Endothelial cell of umbilical vein (primary cell): ENCODE results near the gene TMEM250. TPM values are rescaled to one million over a fixed set of nuclear protein-coding genes. Genes with fewer than 3 reads are reported as not detected.

ENCODE experiments used
- BruUV-seq: library from RNA; stranded (reverse); fragments of 400-500 nt; replicated peaks from 2 replicates; lab custom pipeline; 2021; lab: Mats Ljungman, UMichigan
- CTCF ChIA-PET: fragments of 300-600, 350-600 bp; sonication (Branson Sonifier 250); formaldehyde crosslinking; loops from one replicate; lab custom pipeline; 2021; ENCODE audit warnings: antibody characterized with exemption, inconsistent platforms; lab: Charles Lee
- POLR2A ChIA-PET: fragments of 300-600, 350-600 bp; sonication (Branson Sonifier 250); formaldehyde crosslinking; loops from one replicate; lab custom pipeline; 2021; ENCODE audit warnings: antibody characterized with exemption, inconsistent platforms; lab: Charles Lee
- DNase-seq: peaks from one replicate; pipeline ENCODE4 v3.0.0-alpha.2; 2011; ENCODE audit warnings: low read depth, low spot score
- FAIRE-seq: peaks from 2 replicates; lab custom pipeline; 2011; peaks lifted over from hg19 to GRCh38; lab: Jason Lieb, UNC
- H2AFZ ChIP-seq: 2 replicates; pipeline ENCODE4 v1.6.0; 2012; ENCODE audit warnings: low read depth, low read length, control low read depth, inconsistent platforms
- H3K27ac ChIP-seq: 2 replicates; pipeline ENCODE4 v1.5.1; 2011; ENCODE audit warnings: low read depth, mild to moderate bottlenecking, control low read depth, low read length, moderate library complexity; ENCODE audit not compliant: insufficient read depth
- H3K27me3 ChIP-seq, 2 experiments: 2 replicates each; pipeline versions ENCODE4 v1.6.0 to v1.6.1; 2011; ENCODE audit warnings: low read length in 2 of 2, mixed read lengths in 1 of 2; ENCODE audit not compliant: control insufficient read depth in 2 of 2, insufficient read depth in 2 of 2
- H3K36me3 ChIP-seq, 2 experiments: 2 replicates in 1 of 2; 3 replicates in 1 of 2; pipeline ENCODE4 v1.5.1; 2011; ENCODE audit warnings: low read length in 2 of 2, mild to moderate bottlenecking in 1 of 2, moderate library complexity in 1 of 2; ENCODE audit not compliant: control insufficient read depth in 2 of 2, insufficient read depth in 2 of 2; ENCODE audit errors: extremely low read depth in 1 of 2
- H3K4me1 ChIP-seq: 3 replicates; pipeline ENCODE4 v1.5.1; 2011; ENCODE audit warnings: mild to moderate bottlenecking, low read length; ENCODE audit not compliant: control insufficient read depth, insufficient read depth; ENCODE audit errors: extremely low read depth
- H3K4me2 ChIP-seq: 2 replicates; pipeline ENCODE4 v1.6.1; 2011; ENCODE audit warnings: low read length, control low read depth, mixed read lengths; ENCODE audit not compliant: insufficient read depth
- H3K4me3 ChIP-seq, 3 experiments: fragments of 200-600 bp in 1 of 3; sonication (generic), shearing (Covaris generic) in 1 of 3; replicated peaks in 1 of 3; 2 replicates each; pipeline ENCODE4 v1.5.1; 2011 to 2016; ENCODE audit warnings: control low read depth in 3 of 3, low read length in 3 of 3, mild to moderate bottlenecking in 2 of 3, inconsistent platforms in 1 of 3, low read depth in 1 of 3, moderate library complexity in 1 of 3; ENCODE audit not compliant: insufficient read depth in 1 of 3
- H3K79me2 ChIP-seq: 2 replicates; pipeline ENCODE4 v1.6.0; 2012; ENCODE audit warnings: low read length, inconsistent platforms; ENCODE audit not compliant: control insufficient read depth, insufficient read depth
- H3K9ac ChIP-seq: replicated peaks from 2 replicates; pipeline ENCODE3; 2011; ENCODE audit warnings: low read length, control low read depth; ENCODE audit not compliant: insufficient read depth; ENCODE audit errors: extremely low read depth
- H3K9me1 ChIP-seq: replicated peaks from 3 replicates; pipeline ENCODE4 v1.6.0; 2011; ENCODE audit warnings: mild to moderate bottlenecking, low read length; ENCODE audit not compliant: control insufficient read depth, insufficient read depth; ENCODE audit errors: extremely low read depth
- H3K9me3 ChIP-seq: replicated peaks from 2 replicates; pipeline ENCODE4 v1.5.1; 2012; ENCODE audit warnings: low read length, inconsistent platforms; ENCODE audit not compliant: control insufficient read depth, insufficient read depth
- H4K20me1 ChIP-seq: replicated peaks from 2 replicates; pipeline ENCODE3; 2011; ENCODE audit warnings: mild to moderate bottlenecking, low read length; ENCODE audit not compliant: control insufficient read depth, insufficient read depth; ENCODE audit errors: extremely low read depth
- EZH2 ChIP-seq: IDR thresholded peaks from 2 replicates; pipeline ENCODE4 v1.6.1; 2012; ENCODE audit warnings: borderline replicate concordance, low read depth, mild to moderate bottlenecking, moderate library complexity, low read length, inconsistent platforms; ENCODE audit not compliant: severe bottlenecking
- FOS ChIP-seq: IDR thresholded peaks from 2 replicates; pipeline ENCODE4 v1.6.1; 2011; ENCODE audit warnings: mild to moderate bottlenecking, low read length, moderate library complexity, borderline replicate concordance; ENCODE audit not compliant: insufficient read depth
- GATA2 ChIP-seq: IDR thresholded peaks from 2 replicates; pipeline ENCODE4 v1.7.0; 2011; ENCODE audit warnings: low read depth, mild to moderate bottlenecking, moderate library complexity, mixed read lengths, low read length; ENCODE audit not compliant: insufficient read length, insufficient read depth
- JUN ChIP-seq: IDR thresholded peaks from 2 replicates; pipeline ENCODE4 v1.6.1; 2011; ENCODE audit warnings: borderline replicate concordance, low read depth; ENCODE audit not compliant: insufficient read length, insufficient read depth
- MYC ChIP-seq: IDR thresholded peaks from one replicate; pipeline ENCODE4 v1.6.1; 2011; ENCODE audit warnings: mild to moderate bottlenecking, low read depth, low read length
- POLR2A ChIP-seq: IDR thresholded peaks from 2 replicates; pipeline ENCODE4 v1.6.1; 2012; ENCODE audit warnings: low read depth, mild to moderate bottlenecking, control low read depth, low read length
- POLR2AphosphoS5 ChIP-seq: IDR thresholded peaks from 2 replicates; pipeline ENCODE4 v1.6.1; 2012; ENCODE audit warnings: low read depth, mild to moderate bottlenecking, control low read depth, low read length, moderate library complexity; ENCODE audit not compliant: insufficient read depth
- dilution Hi-C: fragments of 300-500 bp; cut with MboI; formaldehyde crosslinking; loops from one replicate; pipeline ENCODE4 v1.15.0; 2019; ENCODE audit warnings: low sequenced_read_pairs; ENCODE audit not compliant: extremely low pct_ligation_motif_present
- intact Hi-C: fragments of 100-400 bp; cut with micrococcal nuclease; formaldehyde crosslinking; loops from one replicate; pipeline ENCODE4 v1.10.0; 2022
- polyA plus RNA-seq, 4 experiments: library from polyadenylated mRNA; depleted of rRNA in 3 of 4; stranded (reverse) in 3 of 4; unstranded in 1 of 4; fragments of >200 nt; gene quantifications; 2 replicates each; pipeline versions ENCODE4 v1.2.1 to v1.2.3, GENCODE V29; 2011 to 2012; ENCODE audit warnings: missing spikeins in 1 of 4
- total RNA-seq: library from RNA; stranded (reverse); gene quantifications from 2 replicates; pipeline ENCODE4 v1.2.3, GENCODE V29; 2021
- TF ChIP-seq, protein P1 (sequence below): IDR thresholded peaks from 2 replicates; pipeline ENCODE4 v1.6.1; 2011; ENCODE audit not compliant: insufficient read depth, insufficient read length
- TF ChIP-seq, protein P2 (sequence below), 2 donors: IDR thresholded peaks; 1 replicate in 1 of 2; 2 replicates in 1 of 2; pipeline ENCODE4 v1.5.1; 2011; ENCODE audit warnings: low read length in 2 of 2, mild to moderate bottlenecking in 2 of 2, moderate library complexity in 2 of 2, control low read depth in 1 of 2, inconsistent platforms in 1 of 2, low read depth in 1 of 2; ENCODE audit not compliant: insufficient read depth in 1 of 2; ENCODE audit errors: extremely low read depth in 1 of 2

Gene TMEM250
- total and polyA plus RNA-seq, 2 donors (not counting 3 experiments of a cell fraction or from before 2014, with no cell fraction given) = 24.9 to 49.9 TPM

- no peaks in the 10 kb centered on the region for H3K9me3 ChIP-seq
- TF ChIP-seq POLR2A = no peak
- TF ChIP-seq, protein P1, sequence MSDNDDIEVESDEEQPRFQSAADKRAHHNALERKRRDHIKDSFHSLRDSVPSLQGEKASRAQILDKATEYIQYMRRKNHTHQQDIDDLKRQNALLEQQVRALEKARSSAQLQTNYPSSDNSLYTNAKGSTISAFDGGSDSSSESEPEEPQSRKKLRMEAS = no peak
- TF ChIP-seq FOS = no peak
- TF ChIP-seq, protein P2, sequence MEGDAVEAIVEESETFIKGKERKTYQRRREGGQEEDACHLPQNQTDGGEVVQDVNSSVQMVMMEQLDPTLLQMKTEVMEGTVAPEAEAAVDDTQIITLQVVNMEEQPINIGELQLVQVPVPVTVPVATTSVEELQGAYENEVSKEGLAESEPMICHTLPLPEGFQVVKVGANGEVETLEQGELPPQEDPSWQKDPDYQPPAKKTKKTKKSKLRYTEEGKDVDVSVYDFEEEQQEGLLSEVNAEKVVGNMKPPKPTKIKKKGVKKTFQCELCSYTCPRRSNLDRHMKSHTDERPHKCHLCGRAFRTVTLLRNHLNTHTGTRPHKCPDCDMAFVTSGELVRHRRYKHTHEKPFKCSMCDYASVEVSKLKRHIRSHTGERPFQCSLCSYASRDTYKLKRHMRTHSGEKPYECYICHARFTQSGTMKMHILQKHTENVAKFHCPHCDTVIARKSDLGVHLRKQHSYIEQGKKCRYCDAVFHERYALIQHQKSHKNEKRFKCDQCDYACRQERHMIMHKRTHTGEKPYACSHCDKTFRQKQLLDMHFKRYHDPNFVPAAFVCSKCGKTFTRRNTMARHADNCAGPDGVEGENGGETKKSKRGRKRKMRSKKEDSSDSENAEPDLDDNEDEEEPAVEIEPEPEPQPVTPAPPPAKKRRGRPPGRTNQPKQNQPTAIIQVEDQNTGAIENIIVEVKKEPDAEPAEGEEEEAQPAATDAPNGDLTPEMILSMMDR (IDR thresholded peaks at IDR 0.05; ENCODE audit: extremely low read depth in 1 of 2, insufficient read depth in 1 of 2, low read depth in 1 of 2, low read length in 2 of 2) = no peak
- no peak for TF ChIP-seq POLR2AphosphoS5
- no peak for TF ChIP-seq EZH2
- no peak for TF ChIP-seq GATA2
- no peak for TF ChIP-seq MYC
- no peak for TF ChIP-seq JUN
- dilution Hi-C loops (no loop called here), intact Hi-C loops (no loop called here)
- no peak overlapping the region for H2AFZ ChIP-seq
- no peak overlapping the region for H3K4me2 ChIP-seq
- H4K20me1 ChIP-seq = no peaks in the 10 kb centered on the region
- ChIA-PET CTCF (no interaction called here), POLR2A (no interaction called here)
- H3K9me1 ChIP-seq = no peaks in the 10 kb centered on the region
- no peak overlapping the region for H3K9ac ChIP-seq
- peaks cover 0 to 4% of the 10 kb centered on the region in 2 experiments for H3K36me3 ChIP-seq
- H3K27me3 ChIP-seq = no peaks in the 10 kb centered on the region
- no peak overlapping the region for H3K4me3 ChIP-seq
- H3K27ac ChIP-seq = no peak overlapping the region
- no peak for DNase-seq
- no peak for FAIRE-seq
- no TSS peak for BruUV-seq
- peaks cover 81% of the 10 kb centered on the region for H3K79me2 ChIP-seq
- no peaks in the 10 kb centered on the region for H3K4me1 ChIP-seq
Measured at GRCh38 chr9:136080716-136081112, 38.0 kb downstream of the TMEM250 start.
